ENCODE results near the gene PHLDA1. TPM values are rescaled to one million over a fixed set of nuclear protein-coding genes. Genes with fewer than 3 reads are reported as not detected.

Gene PHLDA1
- total RNA-seq, 1 donor: 0.54 TPM

DNA sequence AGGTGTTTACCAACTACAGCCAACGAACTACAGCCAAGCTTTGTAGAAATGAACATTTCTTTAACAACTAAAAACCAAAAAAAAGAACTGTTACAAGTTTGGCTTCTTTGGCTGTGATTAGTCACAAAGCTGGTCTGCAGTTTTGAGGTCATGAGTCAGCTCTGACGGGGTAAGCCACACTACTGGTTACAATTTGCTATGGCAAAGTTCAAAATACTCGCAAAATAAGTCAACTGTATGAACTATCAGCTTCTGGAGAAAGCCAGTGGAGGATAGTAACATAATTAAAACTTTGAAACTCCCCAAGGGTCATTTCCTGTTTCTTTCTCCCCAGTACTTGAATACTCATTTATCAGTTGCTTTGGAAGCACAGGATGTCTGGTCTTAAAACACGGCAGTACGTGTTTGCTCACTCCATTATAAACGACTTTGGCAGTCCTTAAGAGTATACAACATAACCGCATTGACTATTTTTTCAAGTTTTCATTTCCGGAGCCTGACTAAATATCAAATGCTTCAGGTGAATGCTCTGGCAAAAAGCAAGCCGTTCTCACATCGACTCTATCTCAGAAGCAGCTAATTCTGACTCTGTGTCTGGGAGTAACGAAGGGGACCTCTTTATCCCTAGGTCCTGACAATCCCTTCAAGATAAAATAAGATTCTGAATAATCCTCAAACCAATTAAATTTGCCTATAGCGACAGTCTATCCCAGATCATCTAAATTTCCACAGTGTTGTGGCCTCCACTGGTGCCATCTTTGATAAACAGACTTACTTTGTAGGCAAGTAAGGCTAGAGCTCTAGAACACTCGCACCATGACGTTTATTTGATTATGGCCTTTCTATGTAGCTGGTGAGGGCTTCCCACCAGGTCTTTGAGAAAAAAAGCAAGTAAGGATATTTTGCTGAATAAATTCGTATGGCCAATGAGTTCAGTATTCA lies 10.6 kb downstream of the PHLDA1 start:
- peak in 2 of 3 donors; percentile 83 to 84 for DNase-seq (ENCODE audit: low read depth in 2 of 3, low spot score in 2 of 3)

DNA sequence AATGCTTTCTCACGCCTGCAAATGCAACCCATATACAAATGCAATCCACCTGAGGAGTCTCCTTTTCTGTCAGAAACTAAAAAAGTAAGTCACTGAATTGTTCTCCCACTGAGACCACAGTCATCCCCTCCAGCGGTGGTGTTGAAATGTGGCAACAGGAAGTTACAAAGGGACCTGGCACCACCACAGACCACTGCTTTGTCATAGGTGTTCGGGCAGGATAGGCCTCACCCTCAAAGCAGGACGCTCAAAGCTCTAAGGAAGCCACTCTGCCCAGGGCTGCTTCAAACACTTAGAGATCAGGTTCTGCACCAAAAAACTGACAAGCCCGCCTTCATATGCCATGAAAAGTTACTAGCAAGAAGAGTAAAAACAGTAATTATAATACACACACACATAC lies 11.3 kb downstream of the PHLDA1 start:
- peak in 2 of 3 donors; percentile 80 to 92 for DNase-seq (ENCODE audit: low read depth in 2 of 3, low spot score in 2 of 3)

DNA sequence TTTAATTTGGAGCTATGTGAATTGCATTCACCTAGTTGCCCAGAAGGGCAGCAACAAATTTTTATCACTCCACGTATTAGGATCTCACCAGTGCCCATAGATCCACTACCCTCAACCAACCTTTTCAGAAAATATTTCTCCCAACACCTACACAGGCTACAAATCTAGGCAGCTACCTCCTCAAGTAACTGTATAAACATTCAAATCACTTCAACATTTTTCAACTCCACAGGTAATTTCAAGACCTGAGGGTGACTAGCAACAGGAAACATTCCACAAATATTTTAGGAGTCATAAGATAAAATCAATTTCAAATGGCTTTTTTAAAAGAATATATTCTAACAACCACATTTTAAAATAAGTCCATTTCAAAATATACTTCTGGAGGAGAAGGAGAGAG lies 12.9 kb downstream of the PHLDA1 start:
- no peak for DNase-seq (ENCODE audit: low read depth in 2 of 3, low spot score in 2 of 3)

DNA sequence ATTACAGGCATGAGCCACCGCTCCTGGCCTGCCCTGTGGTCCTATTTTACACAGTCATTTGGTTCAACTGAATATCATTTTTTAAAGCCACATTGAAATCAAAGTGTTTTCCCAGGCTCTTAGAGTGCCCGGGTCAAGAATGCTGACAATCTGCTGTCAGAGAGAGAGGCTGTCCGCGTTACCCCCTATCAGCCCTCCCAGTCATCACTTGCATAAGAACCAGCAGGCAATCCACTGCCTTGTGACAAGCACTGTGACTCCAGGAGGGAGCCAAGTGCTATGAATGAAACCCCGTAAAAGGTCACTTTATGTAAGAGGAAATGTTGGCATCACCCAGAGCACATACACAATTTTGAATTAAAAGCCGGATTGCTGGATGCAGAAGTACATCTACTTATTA lies 13.5 kb downstream of the PHLDA1 start:
- no peak for DNase-seq (ENCODE audit: low read depth in 2 of 3, low spot score in 2 of 3)

DNA sequence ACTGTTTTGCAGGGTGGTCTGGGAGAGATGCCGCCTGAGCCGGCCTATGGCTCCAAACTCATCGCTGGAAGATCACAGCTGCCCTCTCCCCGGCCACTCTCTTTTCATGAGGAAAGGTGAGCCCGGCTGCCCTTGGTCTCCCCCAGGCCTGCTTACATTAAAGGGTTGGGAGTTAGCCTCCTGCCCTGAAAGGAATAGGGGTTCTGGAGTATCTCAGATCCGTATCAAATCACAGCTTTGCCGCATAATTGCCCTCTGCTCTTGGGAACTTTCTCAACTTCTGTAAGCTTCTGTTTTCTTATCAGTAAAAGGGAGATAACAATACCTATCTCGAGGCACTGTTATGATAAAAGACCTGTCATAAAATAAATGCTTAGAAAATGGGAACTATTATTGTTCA lies 17.6 kb downstream of the PHLDA1 start:
- DNase-seq (ENCODE audit: low read depth in 2 of 3, low spot score in 2 of 3): no peak

DNA sequence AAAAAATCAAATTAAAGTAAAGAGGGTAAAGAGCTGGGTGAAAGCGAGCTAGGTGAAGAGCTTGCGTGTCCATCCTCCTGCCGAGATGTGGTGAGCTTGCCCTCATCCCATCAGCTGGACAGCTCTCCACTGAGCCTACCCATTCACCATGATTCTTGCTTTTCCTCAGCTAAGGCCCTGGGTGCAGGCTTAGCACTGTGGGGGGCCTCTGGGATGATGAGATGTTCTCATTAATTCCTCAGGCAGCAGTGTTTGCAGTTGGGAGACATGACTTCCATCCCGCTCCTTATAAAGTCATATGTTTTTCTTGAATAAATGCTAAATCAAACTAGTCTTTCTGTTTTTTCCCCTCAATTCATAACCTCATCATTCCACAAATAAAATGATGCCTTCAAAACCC lies 18.0 kb downstream of the PHLDA1 start:
- no peak for DNase-seq (ENCODE audit: low read depth in 2 of 3, low spot score in 2 of 3)

DNA sequence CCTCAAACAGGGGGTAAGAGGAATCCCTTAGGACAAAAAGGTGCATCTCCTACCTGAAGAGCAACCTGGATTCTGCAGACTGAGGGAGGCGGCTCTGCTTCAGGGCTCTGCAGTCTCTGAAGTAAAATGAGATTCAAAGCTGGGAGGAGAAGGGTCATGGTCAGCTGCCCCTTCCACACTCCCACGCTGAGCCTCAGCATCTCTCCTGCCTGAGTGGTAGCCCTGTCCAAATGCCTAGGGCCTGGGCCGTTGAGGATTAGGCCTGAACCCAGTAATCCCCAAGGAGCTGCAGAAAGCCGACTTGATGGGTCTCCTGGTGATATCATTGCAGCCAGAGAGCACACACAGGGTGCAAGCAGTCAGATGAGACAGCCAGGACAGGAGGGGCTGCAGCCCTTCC lies 18.9 kb downstream of the PHLDA1 start:
- no peak for DNase-seq (ENCODE audit: low read depth in 2 of 3, low spot score in 2 of 3)

DNA sequence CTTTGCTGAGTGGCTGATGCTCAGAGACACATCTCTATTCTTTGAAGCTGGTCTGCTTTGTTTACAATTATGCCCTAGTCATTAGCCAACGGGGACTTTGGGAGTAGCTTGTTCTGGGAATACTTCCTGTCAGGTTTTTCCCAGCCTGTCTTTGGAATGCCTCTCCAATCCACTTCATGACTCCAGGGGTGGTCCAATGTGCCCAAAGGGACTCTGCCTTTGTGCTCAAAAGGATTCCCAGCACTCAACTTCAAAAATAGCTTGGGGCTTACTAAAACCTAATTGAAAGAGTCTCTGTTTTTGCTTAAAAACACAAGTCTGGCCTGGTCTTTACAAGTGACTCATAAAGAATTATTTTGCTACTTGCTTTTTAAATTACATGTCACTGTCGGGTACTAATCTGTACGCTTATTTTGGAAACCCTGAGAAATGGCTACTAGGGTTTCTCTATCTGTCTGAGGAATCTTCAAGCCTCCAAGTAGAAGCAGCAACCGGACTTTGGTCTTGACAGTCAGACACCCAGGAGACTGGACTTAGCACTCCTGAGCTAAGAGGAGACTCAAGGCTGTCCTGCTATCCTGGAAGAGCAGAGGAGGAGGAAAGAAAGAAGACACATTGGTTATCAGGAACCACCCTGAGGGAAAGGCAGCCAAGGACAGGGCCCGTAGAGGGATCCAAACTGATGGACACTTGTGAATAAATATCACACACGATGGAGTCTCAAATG lies 20.7 kb downstream of the PHLDA1 start:
- no peak for DNase-seq (ENCODE audit: low read depth in 2 of 3, low spot score in 2 of 3)

DNA sequence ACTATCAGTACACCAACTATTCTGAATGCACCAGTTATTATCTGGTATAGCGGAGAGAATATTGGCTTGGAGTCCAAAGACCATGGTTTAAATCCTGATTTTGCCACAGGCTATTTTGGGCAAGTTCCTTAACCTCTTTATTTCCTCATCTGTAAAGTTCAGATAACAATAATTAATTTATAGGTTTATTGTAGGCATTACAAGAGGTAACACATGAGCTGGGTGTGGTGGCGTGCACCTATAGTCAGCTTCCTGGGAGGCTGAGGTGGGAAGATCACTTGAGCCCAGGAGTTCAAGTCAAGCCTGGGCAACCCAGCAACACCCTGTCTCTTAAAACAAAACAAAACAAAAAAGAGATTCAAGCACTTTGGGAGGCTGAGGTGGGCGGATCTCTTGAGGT lies 23.1 kb downstream of the PHLDA1 start:
- DNase-seq (ENCODE audit: low read depth in 2 of 3, low spot score in 2 of 3): no peak

DNA sequence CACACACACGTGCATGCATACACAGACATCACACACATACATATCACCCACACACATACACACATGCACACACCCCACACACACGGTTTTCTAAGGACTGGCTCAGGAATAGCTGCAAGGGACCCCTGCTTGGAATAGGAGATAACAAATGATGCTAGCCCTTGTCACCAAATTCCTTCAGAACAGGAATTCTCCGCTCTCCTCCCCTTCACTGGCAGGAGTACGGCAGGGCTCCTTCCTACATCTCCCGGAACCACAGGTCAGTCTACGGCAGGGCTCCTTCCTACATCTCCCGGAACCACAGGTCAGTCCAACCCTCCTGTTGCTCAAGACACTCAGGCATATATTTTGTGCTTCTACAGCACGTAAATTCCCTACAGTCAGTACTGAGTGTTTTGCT lies 23.9 kb downstream of the PHLDA1 start:
- no peak for DNase-seq (ENCODE audit: low read depth in 2 of 3, low spot score in 2 of 3)

DNA sequence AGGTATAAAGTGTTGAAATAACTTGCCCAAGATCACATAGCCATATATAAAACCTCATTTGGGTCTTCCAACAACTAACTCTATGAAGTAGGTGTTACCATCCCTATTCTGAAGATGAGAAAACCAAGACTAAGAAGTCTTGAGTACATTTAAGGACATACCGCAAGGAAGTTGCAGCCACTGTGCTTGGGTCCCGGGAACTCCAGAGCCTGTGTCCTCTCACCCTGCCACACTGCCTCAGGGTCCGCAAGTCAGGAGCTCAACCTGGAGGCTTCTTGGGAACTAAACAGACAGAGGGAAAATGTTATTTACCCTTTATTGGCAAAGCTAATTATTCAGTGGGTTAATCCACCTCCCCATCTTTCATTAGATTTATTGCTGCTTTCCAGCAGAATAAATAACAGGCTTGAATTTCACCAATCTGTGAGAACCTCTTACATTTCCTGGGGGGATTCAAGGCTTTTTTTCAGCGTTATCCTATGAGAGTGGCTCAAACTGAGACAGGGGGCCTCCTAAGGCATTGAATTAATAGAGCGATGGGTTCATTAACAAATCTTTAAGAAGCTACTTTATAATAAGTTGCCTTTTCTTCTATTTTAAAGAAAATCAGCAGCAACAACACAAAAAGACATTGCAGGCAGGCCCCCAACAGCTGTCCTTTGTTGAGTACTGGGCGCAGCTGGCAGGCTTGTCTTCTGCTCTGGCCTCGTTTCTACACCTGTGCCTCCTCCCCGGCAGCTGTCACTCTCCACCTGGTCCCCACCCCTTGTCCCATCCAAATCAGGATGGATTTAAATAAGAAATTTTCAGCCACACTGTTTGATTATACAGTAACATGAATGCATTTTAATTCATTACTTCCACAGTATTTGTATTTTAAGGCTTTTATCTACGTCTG lies 25.3 kb downstream of the PHLDA1 start:
- no peak for DNase-seq (ENCODE audit: low read depth in 2 of 3, low spot score in 2 of 3)

DNA sequence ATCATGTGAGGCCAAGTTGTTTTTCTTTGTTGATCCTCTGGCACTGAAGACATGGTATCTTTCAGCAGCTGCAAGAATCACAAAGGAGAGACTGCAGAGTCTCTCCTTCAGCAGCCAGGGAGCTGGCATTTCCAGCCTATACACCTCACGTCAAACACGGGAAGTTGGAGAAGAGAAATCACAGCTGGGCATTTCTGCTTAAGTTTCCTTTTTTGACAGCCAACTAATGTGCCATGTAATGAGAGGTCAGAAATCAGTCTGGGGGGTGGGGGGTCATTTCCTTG lies 28.3 kb downstream of the PHLDA1 start:
- DNase-seq (ENCODE audit: low read depth in 2 of 3, low spot score in 2 of 3): no peak

DNA sequence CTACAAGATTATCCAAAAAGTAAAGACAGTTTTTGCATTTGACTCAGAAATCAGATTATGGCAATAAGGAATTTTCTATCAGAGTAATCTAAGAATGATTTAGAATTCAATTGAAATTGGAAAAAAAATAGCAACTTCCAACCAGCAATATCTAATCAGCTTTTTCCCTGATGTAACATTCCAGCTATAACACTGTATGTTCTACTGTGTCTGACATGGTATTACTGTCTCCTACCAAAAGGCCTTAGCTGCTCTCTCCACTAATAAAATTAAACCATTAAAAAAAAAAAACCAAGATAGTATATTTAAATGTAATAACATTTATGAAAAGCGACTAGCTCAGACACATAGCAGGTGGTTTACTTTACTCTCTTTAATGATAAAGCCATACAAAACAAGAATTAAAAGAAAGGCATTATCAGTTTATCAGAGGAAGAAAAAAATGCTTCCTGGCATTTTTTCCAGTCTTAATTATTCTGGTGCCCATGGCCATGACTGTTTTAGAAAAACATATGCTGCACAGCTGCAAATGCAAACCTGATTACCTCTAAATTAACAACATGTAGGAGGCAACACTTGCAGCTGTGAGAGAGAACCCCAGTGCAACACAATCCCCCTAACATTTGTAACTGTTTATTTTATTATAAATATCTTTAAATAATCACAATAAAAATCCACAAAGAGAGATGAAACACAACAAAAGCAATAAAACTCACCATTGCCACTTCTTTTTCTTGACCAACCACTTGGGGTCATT lies 28.8 kb downstream of the PHLDA1 start:
- DNase-seq (ENCODE audit: low read depth in 2 of 3, low spot score in 2 of 3): no peak

DNA sequence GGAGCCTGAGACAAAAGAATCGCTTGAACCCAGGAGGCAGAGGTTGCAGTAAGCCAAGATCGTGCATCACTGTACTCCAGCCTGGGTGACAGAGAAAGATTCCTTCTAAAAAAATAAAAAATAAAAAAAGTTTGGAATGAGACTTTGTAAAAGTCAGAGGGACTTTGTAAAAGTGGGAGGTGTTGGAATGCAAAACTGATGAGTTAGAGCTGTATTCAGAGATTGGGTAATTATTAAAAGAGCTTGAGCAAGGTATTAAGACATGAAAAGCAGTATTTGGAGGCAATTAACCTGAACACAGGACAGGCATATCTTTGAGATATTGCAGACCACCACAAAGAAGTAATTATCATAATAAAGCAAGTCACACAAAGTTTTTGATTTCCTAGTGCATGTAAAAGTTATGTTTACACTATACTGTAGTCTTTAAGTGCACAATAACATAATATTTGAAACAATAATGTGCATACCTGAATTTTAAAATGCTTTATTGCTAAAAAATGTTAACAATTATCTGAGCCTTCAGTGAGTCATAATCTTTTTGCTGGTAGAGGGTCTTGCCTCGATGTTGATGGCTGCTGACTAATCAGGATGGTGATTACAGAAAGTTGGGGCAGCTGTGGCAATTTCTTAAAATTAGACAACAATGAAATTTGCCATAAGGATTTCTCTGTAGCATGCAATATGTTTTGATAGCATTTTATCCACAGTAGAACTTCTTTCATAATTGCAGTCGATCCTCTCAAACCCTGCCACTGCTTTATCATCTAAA lies 33.1 kb downstream of the PHLDA1 start:
- no peak for DNase-seq (ENCODE audit: low read depth in 2 of 3, low spot score in 2 of 3)

DNA sequence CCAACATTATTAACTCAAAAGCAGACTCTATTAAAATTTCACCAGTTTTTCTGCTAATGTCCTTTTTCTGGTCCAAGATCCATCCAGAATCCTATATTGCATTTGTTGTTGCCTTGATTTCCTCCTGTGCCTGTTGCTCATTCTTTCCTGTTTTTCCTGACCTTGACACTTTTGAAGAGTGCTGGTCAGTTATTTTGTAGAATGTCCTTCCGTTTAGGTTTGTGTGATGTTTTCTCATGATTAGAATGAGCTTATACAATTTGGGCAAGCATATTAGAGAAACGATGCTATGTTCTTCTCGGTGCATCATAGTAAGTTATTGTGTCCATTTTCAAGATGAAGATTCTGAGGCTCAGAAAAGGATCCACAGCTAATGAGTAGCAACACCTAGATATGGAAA lies 33.9 kb downstream of the PHLDA1 start:
- DNase-seq (ENCODE audit: low read depth in 2 of 3, low spot score in 2 of 3): no peak

DNA sequence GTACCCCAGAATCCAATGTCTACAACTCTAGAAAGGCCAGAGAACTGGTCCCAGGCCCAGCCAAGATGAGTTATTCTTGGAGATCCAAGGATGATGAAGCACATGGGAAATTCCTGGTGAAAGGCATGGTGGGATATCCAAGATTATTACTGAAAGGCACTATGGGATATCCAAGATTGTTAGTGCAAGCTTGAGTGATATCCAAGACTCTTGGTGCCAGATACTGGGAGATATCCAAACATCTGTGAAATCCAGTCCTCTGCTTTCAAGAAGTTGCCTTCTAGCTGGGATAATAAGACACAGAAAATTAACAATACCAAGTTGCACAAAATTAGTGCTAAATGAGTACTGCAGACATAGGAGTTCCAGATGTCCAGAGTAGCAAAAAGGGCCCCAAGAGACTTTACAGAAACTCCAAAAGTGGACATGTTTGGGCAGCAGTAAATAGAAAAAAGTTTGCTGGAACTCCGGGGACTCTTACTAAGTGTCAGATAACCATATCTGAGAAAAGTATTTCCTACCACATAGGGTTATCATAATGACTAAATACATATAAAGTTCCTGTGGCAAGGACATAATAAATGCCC lies 34.6 kb downstream of the PHLDA1 start:
- DNase-seq (ENCODE audit: low read depth in 2 of 3, low spot score in 2 of 3): no peak

DNA sequence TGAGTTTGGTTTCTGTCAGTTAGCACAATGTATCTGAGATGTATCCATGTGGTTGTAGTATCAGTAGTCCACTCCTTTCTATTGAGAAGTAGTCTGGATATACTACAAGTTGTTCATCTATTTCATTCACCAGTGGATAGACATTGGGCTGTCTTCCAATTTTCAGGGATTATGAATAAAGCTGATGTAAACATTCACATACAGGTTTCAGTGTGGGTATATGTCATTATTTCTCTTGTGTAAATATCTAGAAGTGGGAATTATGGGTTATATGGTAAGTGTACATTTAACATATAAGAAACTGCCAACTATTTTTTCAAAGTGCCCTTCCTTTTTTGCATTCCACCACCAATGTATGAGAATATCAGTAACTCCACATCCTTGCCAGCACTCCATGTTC lies 35.9 kb downstream of the PHLDA1 start:
- no peak for DNase-seq (ENCODE audit: low read depth in 2 of 3, low spot score in 2 of 3)

DNA sequence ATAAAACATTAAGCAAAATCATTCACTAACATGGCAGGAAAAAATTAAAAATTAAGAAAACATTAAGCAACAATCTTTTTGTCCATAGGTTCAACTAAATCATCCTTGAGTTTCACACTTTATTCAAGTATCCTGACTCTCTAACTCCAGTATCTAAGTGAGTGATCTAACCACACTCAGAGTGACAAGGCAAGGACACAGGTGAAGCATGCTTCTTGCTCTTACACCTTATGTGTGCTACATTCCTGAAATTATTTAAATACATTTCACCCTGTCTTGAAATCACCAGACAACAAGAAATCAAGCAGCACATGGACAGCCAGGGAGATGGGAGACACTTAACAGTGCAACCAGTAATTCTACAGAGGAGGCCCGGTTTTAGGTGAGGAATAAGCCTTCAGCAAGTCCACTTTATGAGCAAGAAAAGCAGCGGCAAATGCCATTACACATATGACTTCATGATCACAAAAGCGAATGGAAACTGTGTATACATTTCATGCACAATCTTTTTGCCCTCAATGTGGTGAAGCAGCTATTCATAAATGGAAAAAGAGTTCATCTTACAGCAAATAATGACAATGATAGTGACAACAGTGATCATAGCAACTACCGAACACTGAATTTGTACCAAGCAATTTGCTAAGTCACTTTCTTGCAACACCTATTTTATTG lies 37.4 kb downstream of the PHLDA1 start:
- DNase-seq (ENCODE audit: low read depth in 2 of 3, low spot score in 2 of 3): no peak

DNA sequence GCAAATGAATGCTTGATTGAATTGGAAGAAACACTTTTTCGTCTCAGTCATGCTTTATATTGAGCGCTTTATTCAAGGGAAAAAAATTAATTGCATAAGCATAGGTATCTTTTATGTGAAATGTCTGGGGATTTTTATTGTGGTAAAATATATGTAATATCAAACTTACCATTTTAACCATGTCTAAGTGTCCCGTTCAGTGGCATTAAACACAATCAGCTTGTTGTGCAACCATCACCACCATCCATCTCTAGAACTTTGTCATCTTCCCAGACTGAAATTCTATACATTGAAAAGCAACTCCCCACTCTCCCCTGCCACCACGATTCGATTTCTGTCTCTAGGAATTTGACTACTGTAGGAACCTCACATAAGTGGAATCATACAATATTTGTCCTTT lies 39.8 kb downstream of the PHLDA1 start:
- DNase-seq (ENCODE audit: low read depth in 2 of 3, low spot score in 2 of 3): no peak

All from hematopoietic multipotent progenitor cell (in vitro differentiated cells).